ENCODE results near the gene BRIX1. TPM values are rescaled to one million over a fixed set of nuclear protein-coding genes. Genes with fewer than 3 reads are reported as not detected.
"Not testable (repeated sequence)": the region's sequence is repeated elsewhere in the genome, so short reads cannot be mapped to it uniquely, and the experiment has no call there.

The BRIX1 gene
- total and polyA plus RNA-seq, 2 donors from 2014 or later = 22.9 to 23.1 TPM

GRCh38 chr5:34959323-34959722, 43.8 kb downstream of the BRIX1 start:
- H3K4me3 ChIP-seq (ENCODE audit: low read length in 3 of 3) = no peak overlapping the region
- H3K9me3 ChIP-seq (ENCODE audit: control insufficient read depth in 2 of 3, insufficient read depth in 1 of 3, low read length in 3 of 3) = no peaks in the 10 kb centered on the region
- FAIRE-seq (no peak), DNase-seq (no peak)
- peaks cover 2 to 4% (median 4%) of the 10 kb centered on the region in 3 donors for H3K36me3 ChIP-seq (ENCODE audit: control insufficient read depth in 2 of 3, insufficient read depth in 3 of 3, low read length in 3 of 3)
- intact Hi-C loops (cut with DNase I) = no loop called here
- no peak overlapping the region for H3K27ac ChIP-seq (ENCODE audit: low read depth in 2 of 2, low read length in 2 of 2)
- H3K4me1 ChIP-seq (ENCODE audit: control insufficient read depth in 2 of 3, insufficient read depth in 2 of 3, low read depth in 1 of 3, low read length in 3 of 3) = peaks cover 0 to 2% (median 0%) of the 10 kb centered on the region in 3 donors
- no peak for TF ChIP-seq CTCF (IDR thresholded peaks at IDR 0.05; ENCODE audit: borderline replicate concordance, extremely low read depth, insufficient read depth)
- no peaks in the 10 kb centered on the region for H3K27me3 ChIP-seq (ENCODE audit: control insufficient read depth, insufficient read depth, low read length)
- H3K9ac ChIP-seq (ENCODE audit: low read length in 3 of 3) = no peak overlapping the region

GRCh38 chr5:34967540-34967939, 52.0 kb downstream of the BRIX1 start:
- FAIRE-seq (no peak), DNase-seq (no peak)
- no peaks in the 10 kb centered on the region for H3K4me1 ChIP-seq (ENCODE audit: control insufficient read depth in 2 of 3, insufficient read depth in 2 of 3, low read depth in 1 of 3, low read length in 3 of 3)

GRCh38 chr5:34968258-34968657, 52.7 kb downstream of the BRIX1 start:
- H3K4me3 ChIP-seq (ENCODE audit: low read length in 3 of 3) = no peak overlapping the region
- H3K27ac ChIP-seq (ENCODE audit: low read depth in 2 of 2, low read length in 2 of 2) = no peak overlapping the region
- peaks cover 0 to 4% (median 2%) of the 10 kb centered on the region in 3 donors for H3K9me3 ChIP-seq (ENCODE audit: control insufficient read depth in 2 of 3, insufficient read depth in 1 of 3, low read length in 3 of 3)
- H3K36me3 ChIP-seq (ENCODE audit: control insufficient read depth in 2 of 3, insufficient read depth in 3 of 3, low read length in 3 of 3) = no peaks in the 10 kb centered on the region
- TF ChIP-seq CTCF (IDR thresholded peaks at IDR 0.05; ENCODE audit: borderline replicate concordance, extremely low read depth, insufficient read depth) = no peak
- DNase-seq (no peak), FAIRE-seq (no peak)
- intact Hi-C loops (cut with DNase I) = no loop called here
- H3K9ac ChIP-seq (ENCODE audit: low read length in 3 of 3) = no peak overlapping the region
- no peaks in the 10 kb centered on the region for H3K27me3 ChIP-seq (ENCODE audit: control insufficient read depth, insufficient read depth, low read length)
- no peaks in the 10 kb centered on the region for H3K4me1 ChIP-seq (ENCODE audit: control insufficient read depth in 2 of 3, insufficient read depth in 2 of 3, low read depth in 1 of 3, low read length in 3 of 3)

More at GRCh38 chr5:34967540-34967939, 52.0 kb downstream of the BRIX1 start:
- H3K9ac ChIP-seq (ENCODE audit: low read length in 3 of 3) = no peak overlapping the region
- no peaks in the 10 kb centered on the region for H3K27me3 ChIP-seq (ENCODE audit: control insufficient read depth, insufficient read depth, low read length)
- intact Hi-C loops (cut with DNase I) = no loop called here
- H3K4me3 ChIP-seq (ENCODE audit: low read length in 3 of 3) = no peak overlapping the region
- H3K27ac ChIP-seq (ENCODE audit: low read depth in 2 of 2, low read length in 2 of 2) = no peak overlapping the region
- TF ChIP-seq CTCF (IDR thresholded peaks at IDR 0.05; ENCODE audit: borderline replicate concordance, extremely low read depth, insufficient read depth) = no peak
- H3K36me3 ChIP-seq (ENCODE audit: control insufficient read depth in 2 of 3, insufficient read depth in 3 of 3, low read length in 3 of 3) = no peaks in the 10 kb centered on the region
- peaks cover 0 to 4% (median 2%) of the 10 kb centered on the region in 3 donors for H3K9me3 ChIP-seq (ENCODE audit: control insufficient read depth in 2 of 3, insufficient read depth in 1 of 3, low read length in 3 of 3)

- no peaks in the 10 kb centered on the region for H3K4me1 ChIP-seq (ENCODE audit: control insufficient read depth in 2 of 3, insufficient read depth in 2 of 3, low read depth in 1 of 3, low read length in 3 of 3)
- intact Hi-C loops (cut with DNase I) = no loop called here
- no peaks in the 10 kb centered on the region for H3K36me3 ChIP-seq (ENCODE audit: control insufficient read depth in 2 of 3, insufficient read depth in 3 of 3, low read length in 3 of 3)
- H3K9ac ChIP-seq (ENCODE audit: low read length in 3 of 3) = no peak overlapping the region
- no peaks in the 10 kb centered on the region for H3K27me3 ChIP-seq (ENCODE audit: control insufficient read depth, insufficient read depth, low read length)
- no peak overlapping the region for H3K27ac ChIP-seq (ENCODE audit: low read depth in 2 of 2, low read length in 2 of 2)
- DNase-seq (no peak), FAIRE-seq (no peak)
- H3K4me3 ChIP-seq (ENCODE audit: low read length in 3 of 3) = no peak overlapping the region
- peaks cover 0 to 4% (median 2%) of the 10 kb centered on the region in 3 donors for H3K9me3 ChIP-seq (ENCODE audit: control insufficient read depth in 2 of 3, insufficient read depth in 1 of 3, low read length in 3 of 3)
- no peak for TF ChIP-seq CTCF (IDR thresholded peaks at IDR 0.05; ENCODE audit: borderline replicate concordance, extremely low read depth, insufficient read depth)
Observed at GRCh38 chr5:34970552-34970951, 55.0 kb downstream of the BRIX1 start.

DNA sequence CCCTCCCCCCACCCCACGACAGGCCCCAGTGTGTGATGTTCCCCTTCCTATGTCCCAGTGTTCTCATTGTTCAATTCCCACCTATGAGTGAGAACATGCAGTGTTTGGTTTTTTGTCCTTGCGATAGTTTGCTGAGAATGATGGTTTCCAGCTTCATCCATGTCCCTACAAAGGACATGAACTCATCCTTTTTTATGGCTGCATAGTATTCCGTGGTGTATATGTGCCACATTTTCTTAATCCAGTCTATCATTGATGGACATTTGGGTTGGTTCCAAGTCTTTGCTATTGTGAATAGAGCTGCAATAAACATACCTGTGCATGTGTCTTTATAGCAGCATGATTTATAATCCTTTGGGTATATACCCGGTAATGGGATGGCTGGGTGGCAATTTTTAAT, 56.1 kb downstream of the BRIX1 start:
- intact Hi-C loops (cut with DNase I) = not testable (repeated sequence)

More for the DNA sequence above, 56.1 kb downstream of the BRIX1 start:
- not testable (repeated sequence) for H3K9ac ChIP-seq (ENCODE audit: low read length in 3 of 3); H3K27me3 ChIP-seq (ENCODE audit: control insufficient read depth, insufficient read depth, low read length); H3K27ac ChIP-seq (ENCODE audit: low read depth in 2 of 2, low read length in 2 of 2); H3K4me3 ChIP-seq (ENCODE audit: low read length in 3 of 3); H3K36me3 ChIP-seq (ENCODE audit: control insufficient read depth in 2 of 3, insufficient read depth in 3 of 3, low read length in 3 of 3); H3K4me1 ChIP-seq (ENCODE audit: control insufficient read depth in 2 of 3, insufficient read depth in 2 of 3, low read depth in 1 of 3, low read length in 3 of 3); H3K9me3 ChIP-seq (ENCODE audit: control insufficient read depth in 2 of 3, insufficient read depth in 1 of 3, low read length in 3 of 3); DNase-seq; FAIRE-seq
